Nephron (organoid): ENCODE measurements around the gene KRTAP5-4.
"Not testable (repeated sequence)": the region's sequence is repeated elsewhere in the genome, so short reads cannot be mapped to it uniquely, and the experiment has no call there.

Experiments
- H3K27ac Mint-ChIP-seq, 3 experiments: 2 replicates each; pipeline ENCODE4 v1.8.0; 2020; ENCODE audit warnings: mixed read lengths in 3 of 3, mild to moderate bottlenecking in 2 of 3, moderate library complexity in 1 of 3
- H3K27me3 Mint-ChIP-seq: 2 replicates; pipeline ENCODE4 v1.8.0; 2021; ENCODE audit warnings: low read depth, mild to moderate bottlenecking, moderate library complexity, mixed read lengths
- H3K36me3 Mint-ChIP-seq: 2 replicates; pipeline ENCODE4 v1.8.0; 2020; ENCODE audit warnings: low read depth, mixed read lengths
- H3K4me1 Mint-ChIP-seq: 2 replicates; pipeline ENCODE4 v1.8.0; 2020; ENCODE audit warnings: mixed read lengths
- H3K4me3 Mint-ChIP-seq, 3 experiments: 2 replicates each; pipeline ENCODE4 v1.8.0; 2020; ENCODE audit warnings: mild to moderate bottlenecking in 3 of 3, mixed read lengths in 3 of 3, moderate library complexity in 2 of 3
- H3K9me3 Mint-ChIP-seq: 2 replicates; pipeline ENCODE4 v1.8.0; 2020; ENCODE audit warnings: mixed read lengths
- CTCF ChIP-seq, 3 experiments: fragments of 200-600 bp; sonication (generic); IDR thresholded peaks; one replicate each; pipeline ENCODE4 v1.5.0; 2021; ENCODE audit warnings: antibody characterized with exemption in 3 of 3; ENCODE audit not compliant: unreplicated experiment in 3 of 3

KRTAP5-4 gene

DNA sequence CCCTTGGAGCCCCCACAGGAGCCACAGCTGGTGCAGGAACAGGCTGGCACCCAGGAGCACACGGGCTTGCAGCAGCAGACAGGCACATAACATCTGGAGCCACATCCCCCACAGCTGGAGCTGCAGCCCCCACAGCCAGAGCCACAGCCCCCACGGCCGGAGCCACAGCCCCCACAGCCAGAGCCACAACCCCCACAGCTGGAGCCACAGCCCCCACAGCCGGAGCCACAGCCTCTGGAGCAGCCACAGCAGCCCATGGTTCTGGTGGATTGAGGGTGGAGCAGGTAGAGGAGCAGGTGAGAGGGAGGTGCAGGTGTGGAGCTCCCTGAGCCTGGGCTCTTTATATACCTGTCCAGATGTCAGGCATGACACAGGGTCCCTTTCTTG, 24.0 kb downstream of the KRTAP5-4 start, which contains the start of gene KRTAP5-2:
KRTAP5-2 (minus strand) TSS at position 301 of the 387 bp plus-strand sequence; CDS start at position 257, 44 bp downstream.
- no peak for TF ChIP-seq CTCF (IDR thresholded peaks at IDR 0.05; ENCODE audit: unreplicated experiment in 3 of 3)
- peaks cover 12% of the 10 kb centered on the region for H3K4me1 Mint-ChIP-seq

DNA sequence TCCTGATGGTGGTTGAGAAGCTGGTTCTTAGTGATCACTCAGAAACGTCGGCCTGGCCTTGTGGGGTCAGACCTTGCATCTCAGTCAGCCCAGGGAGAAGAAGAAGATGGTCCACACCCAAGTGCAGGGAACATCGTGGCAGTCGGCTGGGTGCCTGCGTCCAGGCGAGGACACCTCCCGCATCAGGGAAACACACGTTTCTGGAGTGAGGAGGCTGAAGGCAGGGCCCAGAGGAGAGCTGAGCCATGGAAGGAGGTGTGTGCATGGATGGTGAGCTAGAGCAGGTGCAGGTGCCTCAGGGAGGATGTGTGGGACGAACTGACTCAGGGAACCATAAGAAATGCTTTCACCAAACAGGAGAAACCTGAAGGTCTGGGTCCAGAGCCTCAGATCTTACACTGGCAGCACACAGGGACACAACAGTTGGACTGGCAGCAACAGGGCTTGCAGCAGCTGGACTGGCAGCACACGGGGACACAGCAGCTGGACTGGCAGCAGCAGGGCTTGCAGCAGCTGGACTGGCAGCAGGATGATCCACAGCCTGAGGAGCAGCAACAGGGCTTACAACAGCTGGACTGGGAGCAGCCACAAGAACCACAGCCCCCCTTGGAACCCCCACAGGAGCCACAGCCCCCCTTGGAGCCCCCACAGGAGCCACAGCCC, 24.5 kb downstream of the KRTAP5-4 start:
- Mint-ChIP-seq H3K27me3 (peaks cover 84% of the 10 kb centered on the region), H3K4me1 (peaks cover 12% of the 10 kb centered on the region), H3K27ac (no peak overlapping the region), H3K9me3 (peaks cover 9% of the 10 kb centered on the region), H3K4me3 (no peak overlapping the region), H3K36me3 (no peaks in the 10 kb centered on the region)
- TF ChIP-seq CTCF (IDR thresholded peaks at IDR 0.05; ENCODE audit: unreplicated experiment in 3 of 3), result no peak

More for the DNA sequence above, 24.0 kb downstream of the KRTAP5-4 start, which contains the start of gene KRTAP5-2:
- H3K4me3 Mint-ChIP-seq, result no peak within 1 kb of the TSS
- H3K27ac Mint-ChIP-seq, result no peak within 1 kb of the TSS
- H3K27me3 Mint-ChIP-seq, result peaks cover 81% of the 10 kb centered on the region
- H3K9me3 Mint-ChIP-seq, result peaks cover 10% of the 10 kb centered on the region
- H3K36me3 Mint-ChIP-seq, result no peaks in the 10 kb centered on the region

GRCh38 chr11:1596576-1597121, 25.3 kb downstream of the KRTAP5-4 start:
- H3K9me3 Mint-ChIP-seq, H3K27ac Mint-ChIP-seq, H3K36me3 Mint-ChIP-seq, H3K4me3 Mint-ChIP-seq: not testable (repeated sequence)
- Mint-ChIP-seq H3K27me3 (peaks cover 84% of the 10 kb centered on the region), H3K4me1 (peaks cover 12% of the 10 kb centered on the region)

GRCh38 chr11:1595994-1596575, 25.9 kb downstream of the KRTAP5-4 start:
- not testable (repeated sequence) for H3K9me3 Mint-ChIP-seq, H3K36me3 Mint-ChIP-seq, H3K4me3 Mint-ChIP-seq, H3K27ac Mint-ChIP-seq
- Mint-ChIP-seq H3K4me1 (peaks cover 12% of the 10 kb centered on the region), H3K27me3 (peaks cover 79% of the 10 kb centered on the region)

DNA sequence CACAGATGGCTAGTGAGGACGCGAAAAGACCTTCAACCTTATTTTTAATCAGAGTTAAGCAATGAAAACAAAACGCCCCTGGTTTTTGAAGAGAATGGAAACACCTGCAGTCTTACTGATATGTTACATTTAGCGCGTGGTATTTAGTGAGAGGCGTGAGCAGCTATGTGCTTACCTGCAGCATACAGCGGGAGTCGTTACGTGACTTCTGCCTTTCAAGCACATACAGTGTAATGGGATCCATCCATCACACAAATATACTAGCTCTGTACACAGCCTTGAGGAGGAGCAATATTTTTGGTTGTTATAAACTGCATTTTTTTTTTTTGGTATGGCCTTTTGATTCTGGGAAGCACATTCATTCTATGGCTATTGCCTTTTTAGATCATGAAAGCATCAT, 29.3 kb downstream of the KRTAP5-4 start:
- H3K27me3 Mint-ChIP-seq, result peaks cover 83% of the 10 kb centered on the region
- no peak overlapping the region for H3K27ac Mint-ChIP-seq
- H3K4me1 Mint-ChIP-seq, result peaks cover 17% of the 10 kb centered on the region
- no peak overlapping the region for H3K4me3 Mint-ChIP-seq
- H3K9me3 Mint-ChIP-seq, result no peaks in the 10 kb centered on the region
- no peak for TF ChIP-seq CTCF (IDR thresholded peaks at IDR 0.05; ENCODE audit: unreplicated experiment in 3 of 3)
- H3K36me3 Mint-ChIP-seq, result no peaks in the 10 kb centered on the region

GRCh38 chr11:1589996-1590395, 31.9 kb downstream of the KRTAP5-4 start:
- no peak overlapping the region for H3K27ac Mint-ChIP-seq
- H3K36me3 Mint-ChIP-seq, result no peaks in the 10 kb centered on the region
- H3K4me3 Mint-ChIP-seq, result no peak overlapping the region
- H3K4me1 Mint-ChIP-seq, result peaks cover 6% of the 10 kb centered on the region
- no peak for TF ChIP-seq CTCF (IDR thresholded peaks at IDR 0.05; ENCODE audit: unreplicated experiment in 3 of 3)
- H3K27me3 Mint-ChIP-seq, result peaks cover 71% of the 10 kb centered on the region
- no peaks in the 10 kb centered on the region for H3K9me3 Mint-ChIP-seq

DNA sequence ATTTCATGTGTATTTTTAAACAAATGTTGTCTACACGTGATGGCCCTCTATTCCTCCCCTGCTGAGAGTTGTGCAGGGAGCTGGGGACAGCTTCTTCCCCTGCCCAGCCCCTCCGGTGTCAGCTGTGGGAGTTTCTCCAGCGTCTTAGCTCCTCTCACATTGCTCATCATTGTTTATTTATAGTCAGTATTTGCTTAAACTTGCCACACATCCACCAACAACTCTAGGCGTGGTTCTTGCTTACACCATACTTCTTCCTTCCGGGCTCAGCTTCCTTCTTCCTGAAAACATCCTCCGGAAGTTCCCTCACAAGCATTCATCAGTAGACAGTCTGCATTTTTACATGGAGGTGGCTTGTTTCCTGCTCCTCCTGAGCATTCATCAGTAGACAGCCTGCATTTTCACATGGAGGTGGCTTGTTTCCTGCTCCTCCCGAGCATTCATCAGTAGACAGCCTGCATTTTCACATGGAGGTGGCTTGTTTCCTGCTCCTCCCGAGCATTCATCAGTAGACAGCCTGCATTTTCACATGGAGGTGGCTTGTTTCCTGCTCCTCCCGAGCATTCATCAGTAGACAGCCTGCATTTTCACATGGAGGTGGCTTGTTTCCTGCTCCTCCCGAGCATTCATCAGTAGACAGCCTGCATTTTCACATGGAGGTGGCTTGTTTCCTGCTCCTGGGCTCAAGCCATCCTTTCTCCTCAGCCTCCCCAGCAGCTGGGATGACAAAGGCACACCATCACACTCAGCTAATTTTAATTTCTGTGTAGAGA, 32.6 kb downstream of the KRTAP5-4 start:
- peaks cover 67% of the 10 kb centered on the region for H3K27me3 Mint-ChIP-seq
- not testable (repeated sequence) for H3K9me3 Mint-ChIP-seq, H3K36me3 Mint-ChIP-seq, H3K4me1 Mint-ChIP-seq
- H3K4me3 Mint-ChIP-seq, result peak overlapping the region in 2 of 3 experiments; percentile 5 to 19
- peak overlapping the region; percentile 11 to 30 (median 12) for H3K27ac Mint-ChIP-seq
